Neuronal stem cell (in vitro differentiated cells): ENCODE results near the gene VSX2.

Source experiments
- DNase-seq: peaks from one replicate; pipeline ENCODE4 v3.0.0-alpha.2; 2013; ENCODE audit warnings: low spot score
- H2AFZ ChIP-seq: one replicate; pipeline ENCODE4 v1.6.1; 2013; ENCODE audit warnings: mild to moderate bottlenecking, low read length, inconsistent platforms
- H2AK5ac ChIP-seq: 2 replicates; pipeline ENCODE4 v1.6.1; 2013; ENCODE audit warnings: low read depth, mild to moderate bottlenecking, inconsistent platforms, low read length, moderate library complexity, mixed read lengths
- H2BK120ac ChIP-seq: 2 replicates; pipeline ENCODE4 v1.6.1; 2013; ENCODE audit warnings: low read depth, mild to moderate bottlenecking, inconsistent platforms, low read length, moderate library complexity, mixed read lengths
- H2BK12ac ChIP-seq: one replicate; pipeline ENCODE4 v1.6.1; 2013; ENCODE audit warnings: low read length, inconsistent platforms
- H2BK15ac ChIP-seq: 2 replicates; pipeline ENCODE4 v1.6.1; 2013; ENCODE audit warnings: mild to moderate bottlenecking, low read length, inconsistent platforms, mixed read lengths
- H2BK5ac ChIP-seq: one replicate; pipeline ENCODE4 v1.6.1; 2013; ENCODE audit warnings: inconsistent platforms, mild to moderate bottlenecking, low read length, moderate library complexity
- H3K14ac ChIP-seq: one replicate; pipeline ENCODE4 v1.6.1; 2013; ENCODE audit warnings: low read length, inconsistent platforms
- H3K18ac ChIP-seq: 2 replicates; pipeline ENCODE4 v1.6.1; 2013; ENCODE audit warnings: low read length, inconsistent platforms
- H3K23ac ChIP-seq: 2 replicates; pipeline ENCODE4 v1.6.1; 2013; ENCODE audit warnings: low read depth, mild to moderate bottlenecking, mixed read lengths, low read length, inconsistent platforms; ENCODE audit not compliant: poor library complexity
- H3K27ac ChIP-seq: replicated peaks from 3 replicates; pipeline ENCODE4 v1.5.1; 2013; ENCODE audit warnings: low read length, inconsistent platforms
- H3K27me3 ChIP-seq, 3 experiments: 2 replicates each; pipeline ENCODE4 v1.6.1; 2013; ENCODE audit warnings: low read length in 3 of 3, mild to moderate bottlenecking in 2 of 3, inconsistent platforms in 1 of 3, low read depth in 1 of 3, mixed read lengths in 1 of 3, moderate library complexity in 1 of 3; ENCODE audit not compliant: control insufficient read depth in 3 of 3, insufficient read depth in 3 of 3
- H3K36me3 ChIP-seq, 2 donors: replicated peaks in 1 of 2; 2 replicates each; pipeline ENCODE4 v1.6.1; 2013; ENCODE audit warnings: low read length in 2 of 2; ENCODE audit not compliant: control insufficient read depth in 2 of 2, insufficient read depth in 2 of 2
- H3K4ac ChIP-seq: 2 replicates; pipeline ENCODE4 v1.6.1; 2013; ENCODE audit warnings: inconsistent platforms, mild to moderate bottlenecking, low read length, moderate library complexity
- H3K4me1 ChIP-seq, 2 donors: 1 replicate in 1 of 2; 2 replicates in 1 of 2; pipeline ENCODE4 v1.6.1; 2013; ENCODE audit warnings: low read length in 2 of 2, low read depth in 1 of 2; ENCODE audit not compliant: control insufficient read depth in 2 of 2, insufficient read depth in 1 of 2
- H3K4me2 ChIP-seq: one replicate; pipeline ENCODE4 v1.6.1; 2013; ENCODE audit warnings: mild to moderate bottlenecking, low read length, inconsistent platforms; ENCODE audit not compliant: insufficient read depth, poor library complexity, severe bottlenecking
- H3K4me3 ChIP-seq, 2 donors: 2 replicates each; pipeline ENCODE4 v1.5.1; 2013; ENCODE audit warnings: low read length in 2 of 2, mild to moderate bottlenecking in 2 of 2, inconsistent platforms in 1 of 2, moderate library complexity in 1 of 2
- H3K79me1 ChIP-seq: one replicate; pipeline ENCODE4 v1.6.1; 2013; ENCODE audit warnings: low read depth, mild to moderate bottlenecking, inconsistent platforms, low read length, moderate library complexity
- H3K9ac ChIP-seq: one replicate; pipeline ENCODE4 v1.6.1; 2013; ENCODE audit warnings: mild to moderate bottlenecking, low read depth, low read length, inconsistent platforms; ENCODE audit not compliant: poor library complexity
- H3K9me3 ChIP-seq, 2 donors: replicated peaks in 1 of 2; 2 replicates each; pipeline versions ENCODE3 to v1.6.1; 2013; ENCODE audit warnings: low read length in 2 of 2, mild to moderate bottlenecking in 2 of 2, inconsistent platforms in 1 of 2, low read depth in 1 of 2, mixed read lengths in 1 of 2, moderate library complexity in 1 of 2; ENCODE audit not compliant: control insufficient read depth in 2 of 2, insufficient read depth in 1 of 2
- H4K8ac ChIP-seq: one replicate; pipeline ENCODE4 v1.6.1; 2013; ENCODE audit warnings: low read depth, mild to moderate bottlenecking, inconsistent platforms, low read length, moderate library complexity
- H4K91ac ChIP-seq: one replicate; pipeline ENCODE4 v1.6.1; 2013; ENCODE audit warnings: low read length, low read depth, mild to moderate bottlenecking, inconsistent platforms; ENCODE audit not compliant: poor library complexity
- WGBS, 2 donors: extraction: QIAGEN DNeasy Blood & Tissue Kit; methylation state at CpG; one replicate each; pipeline ENCODE4 v1.1.7; 2013; ENCODE audit warnings: missing lambda C conversion rate in 2 of 2, mixed read lengths in 1 of 2; ENCODE audit not compliant: insufficient read length in 2 of 2, insufficient replicate concordance in 1 of 2; ENCODE audit errors: extremely low coverage in 2 of 2; 5-methylcytosine and 5-hydroxymethylcytosine counted together

The VSX2 gene

DNA sequence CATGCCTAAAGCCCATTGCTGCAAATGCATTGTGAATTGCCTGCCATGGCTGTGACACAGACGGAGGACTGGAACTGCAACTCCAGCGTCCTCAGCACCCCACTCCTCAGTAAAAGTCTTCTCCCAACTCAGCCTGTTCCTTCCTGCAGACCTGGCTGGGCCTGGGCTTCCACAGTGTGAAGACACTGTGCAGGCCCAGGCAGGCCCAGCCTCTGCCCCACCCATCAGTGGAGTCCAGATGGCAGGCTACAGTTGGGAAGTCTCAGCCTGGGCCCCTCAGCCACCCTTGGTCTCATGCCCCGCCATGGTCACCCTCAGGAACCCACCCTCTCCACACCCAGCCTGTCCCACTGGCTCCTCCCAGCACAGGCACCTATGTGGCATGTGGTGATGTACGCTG is 22.0 kb downstream of the VSX2 start:
- Histone ChIP-seq H2BK15ac (no peak overlapping the region), H3K4me3 (no peak overlapping the region), H3K23ac (no peak overlapping the region), H4K91ac (peak overlapping the region; percentile 5), H3K79me1 (peaks cover 1% of the 10 kb centered on the region), H2AK5ac (peak overlapping the region; percentile 86), H3K4me2 (no peak overlapping the region), H2BK5ac (peak overlapping the region; percentile 62), H3K9me3 (no peaks in the 10 kb centered on the region), H3K27me3 (peaks cover 2 to 84% (median 23%) of the 10 kb centered on the region in 3 experiments), H2AFZ (no peak overlapping the region), H3K4me1 (peaks cover 3 to 4% of the 10 kb centered on the region in 2 donors), H3K4ac (no peak overlapping the region), H3K9ac (peak overlapping the region; percentile 32), H3K14ac (peak overlapping the region; percentile 63), H4K8ac (no peak overlapping the region), H3K18ac (no peak overlapping the region), H3K27ac (no peak overlapping the region), H2BK12ac (no peak overlapping the region), H2BK120ac (no peak overlapping the region), H3K36me3 (no peaks in the 10 kb centered on the region)
- no peak for DNase-seq
- no CpG with 5 or more reads among the region's 4 CpGs for WGBS, 2 donors

GRCh38 chr14:74262076-74262475 is 22.8 kb downstream of the VSX2 start:
- peaks cover 1% of the 10 kb centered on the region for H3K79me1 ChIP-seq
- H2AFZ ChIP-seq, result no peak overlapping the region
- H2BK12ac ChIP-seq, result no peak overlapping the region
- no peak overlapping the region for H2BK120ac ChIP-seq
- no peak overlapping the region for H3K4me3 ChIP-seq
- no peak overlapping the region for H3K14ac ChIP-seq
- peaks cover 3 to 4% of the 10 kb centered on the region in 2 donors for H3K4me1 ChIP-seq
- peak overlapping the region; percentile 33 for H2AK5ac ChIP-seq
- H2BK15ac ChIP-seq, result peak overlapping the region; percentile 25
- no peaks in the 10 kb centered on the region for H3K36me3 ChIP-seq
- no peak overlapping the region for H3K4ac ChIP-seq
- H3K23ac ChIP-seq, result no peak overlapping the region
- no CpG with 5 or more reads among the region's 9 CpGs for WGBS, 2 donors
- H3K18ac ChIP-seq, result peak overlapping the region; percentile 22
- H2BK5ac ChIP-seq, result no peak overlapping the region
- H4K91ac ChIP-seq, result no peak overlapping the region
- H3K27me3 ChIP-seq, result peaks cover 2 to 79% (median 20%) of the 10 kb centered on the region in 3 experiments
- H3K9ac ChIP-seq, result no peak overlapping the region
- no peak overlapping the region for H3K4me2 ChIP-seq
- no peaks in the 10 kb centered on the region for H3K9me3 ChIP-seq
- DNase-seq, result no peak
- no peak overlapping the region for H4K8ac ChIP-seq
- H3K27ac ChIP-seq, result no peak overlapping the region

DNA sequence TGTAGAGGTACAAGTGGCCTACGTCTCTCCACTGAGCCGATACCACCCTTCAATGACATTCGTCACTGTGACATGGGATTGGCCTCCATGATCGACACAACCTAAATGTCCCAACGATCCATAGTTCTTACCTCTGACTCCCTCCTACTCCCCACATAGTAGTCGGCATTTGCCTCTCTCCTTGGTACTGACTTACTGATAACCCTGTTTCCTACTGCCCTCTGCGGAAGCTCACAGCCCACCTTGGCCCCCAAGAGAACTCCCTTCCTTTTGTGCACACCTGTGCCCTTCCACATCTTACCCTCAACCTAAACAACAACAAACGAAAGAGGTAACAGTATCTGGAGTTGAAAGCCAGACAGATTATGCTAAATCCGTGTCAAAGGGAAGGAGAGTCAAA is 23.9 kb downstream of the VSX2 start:
- H3K4me3 ChIP-seq, result no peak overlapping the region
- no peak overlapping the region for H3K18ac ChIP-seq
- H2AK5ac ChIP-seq, result no peak overlapping the region
- H3K9ac ChIP-seq, result no peak overlapping the region
- no peak overlapping the region for H4K8ac ChIP-seq
- no peaks in the 10 kb centered on the region for H3K36me3 ChIP-seq
- no peak overlapping the region for H4K91ac ChIP-seq
- no peak overlapping the region for H2BK120ac ChIP-seq
- H2BK5ac ChIP-seq, result no peak overlapping the region
- H3K23ac ChIP-seq, result no peak overlapping the region
- H3K9me3 ChIP-seq, result no peaks in the 10 kb centered on the region
- H3K14ac ChIP-seq, result no peak overlapping the region
- H3K4me2 ChIP-seq, result no peak overlapping the region
- H2AFZ ChIP-seq, result no peak overlapping the region
- DNase-seq, result no peak
- H3K79me1 ChIP-seq, result peaks cover 1% of the 10 kb centered on the region
- no peak overlapping the region for H3K27ac ChIP-seq
- no peak overlapping the region for H3K4ac ChIP-seq
- peaks cover 2 to 6% of the 10 kb centered on the region in 2 donors for H3K4me1 ChIP-seq
- no peak overlapping the region for H2BK15ac ChIP-seq
- H3K27me3 ChIP-seq, result peaks cover 0 to 78% (median 14%) of the 10 kb centered on the region in 3 experiments
- WGBS, 2 donors, result no CpG with 5 or more reads among the region's 9 CpGs
- H2BK12ac ChIP-seq, result no peak overlapping the region

GRCh38 chr14:74263921-74264320 is 24.7 kb downstream of the VSX2 start:
- Histone ChIP-seq H3K27ac (no peak overlapping the region), H2AFZ (no peak overlapping the region)
- WGBS, 2 donors, result no CpG with 5 or more reads among the region's 5 CpGs

More at GRCh38 chr14:74263921-74264320, 24.7 kb downstream of the VSX2 start:
- Histone ChIP-seq H2BK12ac (no peak overlapping the region), H3K27me3 (peaks cover 0 to 70% (median 7%) of the 10 kb centered on the region in 3 experiments), H4K8ac (no peak overlapping the region), H3K4ac (no peak overlapping the region), H3K14ac (no peak overlapping the region), H3K4me1 (peaks cover 0 to 4% of the 10 kb centered on the region in 2 donors), H2BK5ac (no peak overlapping the region), H3K36me3 (no peaks in the 10 kb centered on the region), H2BK15ac (no peak overlapping the region), H3K18ac (no peak overlapping the region), H3K4me3 (no peak overlapping the region), H3K9ac (no peak overlapping the region), H2AK5ac (no peak overlapping the region), H3K79me1 (peaks cover 1% of the 10 kb centered on the region), H2BK120ac (no peak overlapping the region), H3K4me2 (no peak overlapping the region), H3K23ac (no peak overlapping the region), H4K91ac (no peak overlapping the region), H3K9me3 (no peaks in the 10 kb centered on the region)
- no peak for DNase-seq
